ENCODE measurements around the gene LEPR.
A peak's percentile ranks its signal among the peaks of the same experiment; 100 is the strongest.

LEPR gene

GRCh38 chr1:65409816-65410326 is 10.6 kb upstream of the LEPR start:
- DNase-seq (ENCODE audit: low read depth), result no peak

GRCh38 chr1:65412256-65412983 is 8.0 kb upstream of the LEPR start:
- DNase-seq (ENCODE audit: low read depth), result peak; percentile 49

GRCh38 chr1:65412984-65413375 is 7.5 kb upstream of the LEPR start:
- no peak for DNase-seq (ENCODE audit: low read depth)

- no peak for DNase-seq (ENCODE audit: low read depth)
Observed at GRCh38 chr1:65414538-65414937, 5.9 kb upstream of the LEPR start.

- no peak for DNase-seq (ENCODE audit: low read depth)
Observed at GRCh38 chr1:65416767-65417166, 3.7 kb upstream of the LEPR start.

GRCh38 chr1:65417729-65418128 is 2.7 kb upstream of the LEPR start:
- no peak for DNase-seq (ENCODE audit: low read depth)

GRCh38 chr1:65418522-65419185 is 1.8 kb upstream of the LEPR start:
- no peak for DNase-seq (ENCODE audit: low read depth)

GRCh38 chr1:65419681-65420589 is 533 bp upstream of the LEPR start:
- DNase-seq (ENCODE audit: low read depth), result peak; percentile 91

- no peak for DNase-seq (ENCODE audit: low read depth)
Observed at GRCh38 chr1:65421351-65422025, 1.0 kb downstream of the LEPR start.

GRCh38 chr1:65422241-65423203 is 2.1 kb downstream of the LEPR start:
- no peak for DNase-seq (ENCODE audit: low read depth)

- no peak for DNase-seq (ENCODE audit: low read depth)
Observed at GRCh38 chr1:65423884-65424572, 3.6 kb downstream of the LEPR start.

GRCh38 chr1:65424573-65424889 is 4.1 kb downstream of the LEPR start:
- no peak for DNase-seq (ENCODE audit: low read depth)

GRCh38 chr1:65425006-65425405 is 4.5 kb downstream of the LEPR start:
- no peak for DNase-seq (ENCODE audit: low read depth)

GRCh38 chr1:65425697-65426096 is 5.2 kb downstream of the LEPR start:
- no peak for DNase-seq (ENCODE audit: low read depth)

GRCh38 chr1:65429078-65429477 is 8.6 kb downstream of the LEPR start:
- DNase-seq (ENCODE audit: low read depth), result no peak

GRCh38 chr1:65429806-65430205 is 9.3 kb downstream of the LEPR start:
- no peak for DNase-seq (ENCODE audit: low read depth)

GRCh38 chr1:65431111-65431705 is 10.7 kb downstream of the LEPR start:
- no peak for DNase-seq (ENCODE audit: low read depth)

GRCh38 chr1:65432918-65433317 is 12.4 kb downstream of the LEPR start:
- no peak for DNase-seq (ENCODE audit: low read depth)

- no peak for DNase-seq (ENCODE audit: low read depth)
Observed at GRCh38 chr1:65434255-65434654, 13.8 kb downstream of the LEPR start.

- no peak for DNase-seq (ENCODE audit: low read depth)
Observed at GRCh38 chr1:65434760-65435159, 14.3 kb downstream of the LEPR start.

All from CMK (cell line).